BLaER1 (cell line): ENCODE measurements around the gene CFAP161.

Experiments
- H3K27ac ChIP-seq: shearing (Covaris generic); formaldehyde crosslinking; 2 replicates; pipeline ENCODE4 v1.8.1; 2022
- H3K27me3 ChIP-seq: shearing (Covaris generic); formaldehyde crosslinking; 2 replicates; pipeline ENCODE4 v1.8.1; 2022
- H3K36me3 ChIP-seq: shearing (Covaris generic); formaldehyde crosslinking; 2 replicates; pipeline ENCODE4 v1.8.1; 2022
- H3K4me1 ChIP-seq: shearing (Covaris generic); formaldehyde crosslinking; 2 replicates; pipeline ENCODE4 v1.8.1; 2022
- H3K4me2 ChIP-seq: shearing (Covaris generic); formaldehyde crosslinking; 2 replicates; pipeline ENCODE4 v1.8.1; 2022
- H3K4me3 ChIP-seq: shearing (Covaris generic); formaldehyde crosslinking; 2 replicates; pipeline ENCODE4 v1.8.1; 2022
- H3K9ac ChIP-seq: shearing (Covaris generic); formaldehyde crosslinking; 2 replicates; pipeline ENCODE4 v1.8.1; 2022
- H3K9me3 ChIP-seq: shearing (Covaris generic); formaldehyde crosslinking; 2 replicates; pipeline ENCODE4 v1.8.1; 2022
- H4K20me1 ChIP-seq: shearing (Covaris generic); formaldehyde crosslinking; 2 replicates; pipeline ENCODE4 v1.8.1; 2022
- Cebpa-rat ChIP-seq: shearing (Covaris generic); IDR thresholded peaks from 2 replicates; pipeline ENCODE4 v1.8.1; 2022

CFAP161 gene

DNA sequence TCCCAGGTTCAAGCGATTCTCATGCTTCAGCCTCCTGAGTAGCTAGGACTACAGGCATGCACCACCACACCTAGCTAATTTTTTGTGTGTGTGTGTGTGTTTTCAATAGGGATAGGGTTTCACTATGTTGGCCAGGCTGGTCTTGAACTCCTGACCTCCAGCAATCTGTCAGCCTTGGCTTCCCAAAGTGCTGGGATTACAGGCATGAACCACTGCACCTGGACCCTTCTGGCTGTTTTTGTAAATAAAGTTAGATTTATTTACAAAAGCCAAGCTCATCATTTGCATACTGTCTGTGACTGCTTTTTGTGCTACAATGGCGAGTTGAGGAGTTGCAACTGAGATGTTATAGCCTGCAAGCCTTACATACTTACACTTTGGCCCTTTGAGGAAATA lies 34.1 kb downstream of the CFAP161 start:
- no peak overlapping the region for H3K4me2 ChIP-seq
- no peaks in the 10 kb centered on the region for H4K20me1 ChIP-seq
- no peak overlapping the region for H3K9ac ChIP-seq
- H3K4me1 ChIP-seq = no peaks in the 10 kb centered on the region
- no peaks in the 10 kb centered on the region for H3K36me3 ChIP-seq
- no peaks in the 10 kb centered on the region for H3K27me3 ChIP-seq
- no peak overlapping the region for H3K4me3 ChIP-seq
- H3K27ac ChIP-seq = no peak overlapping the region
- TF ChIP-seq Cebpa-rat = no peak
- H3K9me3 ChIP-seq = no peaks in the 10 kb centered on the region

DNA sequence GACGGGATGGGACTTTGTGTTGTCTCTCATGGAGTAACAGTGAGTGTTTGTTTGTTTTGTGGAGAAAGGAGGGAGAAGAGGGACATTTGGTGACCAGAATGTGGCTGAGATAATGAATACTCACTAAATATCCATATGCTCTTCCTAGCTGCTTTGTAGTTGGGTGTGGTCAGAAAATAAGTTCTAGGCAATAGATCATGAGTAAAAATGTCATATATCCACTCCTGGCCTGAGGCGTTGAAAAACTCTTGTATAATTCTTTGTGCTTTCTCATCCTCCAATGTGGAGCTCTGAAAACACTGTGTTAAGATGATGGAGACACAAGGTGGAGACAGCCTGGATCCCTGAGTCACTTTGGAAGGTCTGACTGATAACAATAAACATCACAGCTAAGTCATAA lies 34.6 kb downstream of the CFAP161 start:
- H3K27ac ChIP-seq = no peak overlapping the region
- H3K27me3 ChIP-seq = no peaks in the 10 kb centered on the region
- H3K4me2 ChIP-seq = no peak overlapping the region
- TF ChIP-seq Cebpa-rat = no peak
- H3K4me1 ChIP-seq = no peaks in the 10 kb centered on the region
- no peak overlapping the region for H3K4me3 ChIP-seq
- H3K36me3 ChIP-seq = no peaks in the 10 kb centered on the region
- H3K9ac ChIP-seq = no peak overlapping the region
- no peaks in the 10 kb centered on the region for H3K9me3 ChIP-seq
- H4K20me1 ChIP-seq = no peaks in the 10 kb centered on the region

DNA sequence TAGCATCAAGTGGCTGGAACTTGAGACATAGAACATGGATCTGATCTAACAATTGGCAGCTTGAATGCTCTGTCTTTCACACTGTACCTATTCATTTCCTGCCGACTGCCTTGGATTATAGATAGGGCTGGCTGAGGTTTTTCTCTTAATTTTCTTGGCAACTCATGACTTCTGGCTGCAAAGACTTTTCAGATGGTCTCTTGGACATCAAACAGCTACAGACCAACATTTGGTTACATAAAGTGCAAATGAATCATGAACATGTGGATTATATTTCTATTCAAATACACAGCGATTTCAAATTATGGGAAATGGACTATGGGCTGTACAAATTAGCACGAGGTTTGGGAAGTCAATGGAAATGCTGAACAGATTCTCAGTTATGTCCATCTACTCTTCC lies 36.4 kb downstream of the CFAP161 start:
- H3K4me3 ChIP-seq = no peak overlapping the region
- no peak overlapping the region for H3K4me2 ChIP-seq
- no peaks in the 10 kb centered on the region for H3K36me3 ChIP-seq
- no peaks in the 10 kb centered on the region for H4K20me1 ChIP-seq
- H3K4me1 ChIP-seq = no peaks in the 10 kb centered on the region
- no peak overlapping the region for H3K9ac ChIP-seq
- TF ChIP-seq Cebpa-rat = no peak
- no peaks in the 10 kb centered on the region for H3K9me3 ChIP-seq
- H3K27ac ChIP-seq = no peak overlapping the region
- H3K27me3 ChIP-seq = no peaks in the 10 kb centered on the region

DNA sequence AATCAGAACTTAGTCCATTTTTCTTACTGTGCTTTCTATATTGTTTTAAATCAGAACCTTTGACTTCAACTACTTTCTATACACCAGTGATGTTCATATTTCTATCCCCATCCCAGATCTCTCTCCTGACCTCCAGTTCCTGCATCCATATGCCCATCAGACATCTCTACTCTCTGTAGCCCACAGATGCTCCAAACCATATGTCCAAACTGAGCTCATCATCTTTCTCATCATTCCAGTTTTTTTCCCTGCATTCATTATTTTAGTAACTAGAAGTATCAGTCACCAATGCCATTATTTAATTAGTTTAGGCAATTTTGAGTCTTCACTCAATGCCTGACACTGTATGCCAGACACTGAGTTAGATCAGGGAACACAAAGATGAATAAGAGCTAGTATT lies 37.2 kb downstream of the CFAP161 start:
- Histone ChIP-seq H3K36me3 (no peaks in the 10 kb centered on the region), H3K27me3 (no peaks in the 10 kb centered on the region), H3K27ac (no peak overlapping the region), H3K4me2 (no peak overlapping the region), H3K4me1 (no peaks in the 10 kb centered on the region), H3K9me3 (no peaks in the 10 kb centered on the region), H4K20me1 (no peaks in the 10 kb centered on the region), H3K4me3 (no peak overlapping the region), H3K9ac (no peak overlapping the region)
- TF ChIP-seq Cebpa-rat = no peak

DNA sequence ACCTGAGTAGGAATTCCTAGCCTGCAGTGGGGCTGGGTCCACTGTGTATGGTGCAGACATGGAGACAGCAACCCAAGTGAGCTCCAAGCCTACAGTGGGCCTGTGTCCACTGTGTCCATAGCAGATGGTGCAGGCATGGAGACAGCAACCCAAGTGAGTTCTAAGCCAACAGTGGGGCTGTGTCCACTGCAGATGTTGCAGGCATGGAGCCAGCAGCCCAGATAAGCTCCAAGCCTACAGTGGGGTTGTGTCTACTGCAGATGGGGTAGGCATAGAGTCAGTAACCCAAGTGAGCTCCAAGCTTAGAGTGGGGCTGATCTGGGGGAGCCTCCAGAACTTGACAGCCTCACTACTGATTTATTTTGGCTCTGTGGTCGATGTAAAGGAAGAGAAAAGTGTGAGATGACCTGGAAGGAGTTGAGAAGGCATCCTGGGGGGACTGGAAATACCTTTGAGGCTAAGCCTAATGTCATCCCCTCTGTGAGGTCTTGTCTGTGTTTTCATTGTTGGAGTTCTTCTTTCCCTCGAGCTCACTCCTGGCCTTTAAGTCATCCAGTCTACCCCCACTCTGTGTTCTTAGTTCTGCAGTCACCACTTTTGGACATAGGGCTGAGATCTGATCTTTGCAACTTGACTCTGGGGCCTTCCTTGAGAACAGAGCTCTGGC lies 40.2 kb downstream of the CFAP161 start:
- no peak overlapping the region for H3K27ac ChIP-seq
- H3K9ac ChIP-seq = no peak overlapping the region
- no peak overlapping the region for H3K4me3 ChIP-seq
- H3K36me3 ChIP-seq = no peaks in the 10 kb centered on the region
- H3K4me1 ChIP-seq = no peaks in the 10 kb centered on the region
- no peaks in the 10 kb centered on the region for H3K9me3 ChIP-seq
- no peak overlapping the region for H3K4me2 ChIP-seq
- TF ChIP-seq Cebpa-rat = no peak
- H3K27me3 ChIP-seq = no peaks in the 10 kb centered on the region
- H4K20me1 ChIP-seq = no peaks in the 10 kb centered on the region

DNA sequence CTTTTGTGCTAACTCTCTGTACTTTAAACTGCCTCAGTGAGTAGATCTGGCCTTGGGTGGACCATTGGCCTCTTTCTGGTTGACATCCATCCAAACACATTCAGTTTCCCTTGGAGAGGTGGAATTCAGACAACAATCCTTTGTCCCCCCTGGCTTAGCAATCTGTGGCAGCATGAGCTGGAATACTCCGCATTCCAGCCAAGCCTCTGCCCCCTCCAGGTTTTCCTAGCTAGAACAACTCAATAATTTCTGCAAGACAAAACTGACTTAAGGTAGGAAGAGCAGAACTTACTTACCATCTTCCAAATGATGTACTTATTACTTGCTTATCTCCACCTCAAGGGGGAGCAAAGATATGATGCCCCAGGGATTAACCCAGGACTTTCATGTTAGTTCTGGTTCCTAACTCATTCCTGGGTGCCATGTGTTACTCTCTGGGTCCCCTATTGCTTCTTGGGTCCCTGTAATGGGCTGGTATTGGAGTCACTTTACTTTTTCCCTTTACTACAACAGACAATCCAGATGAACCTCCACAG lies 40.8 kb downstream of the CFAP161 start:
- no peaks in the 10 kb centered on the region for H4K20me1 ChIP-seq
- H3K27me3 ChIP-seq = no peaks in the 10 kb centered on the region
- no peak for TF ChIP-seq Cebpa-rat
- no peak overlapping the region for H3K9ac ChIP-seq
- no peak overlapping the region for H3K4me2 ChIP-seq
- no peaks in the 10 kb centered on the region for H3K4me1 ChIP-seq
- H3K9me3 ChIP-seq = no peaks in the 10 kb centered on the region
- H3K27ac ChIP-seq = no peak overlapping the region
- H3K4me3 ChIP-seq = no peak overlapping the region
- H3K36me3 ChIP-seq = no peaks in the 10 kb centered on the region

DNA sequence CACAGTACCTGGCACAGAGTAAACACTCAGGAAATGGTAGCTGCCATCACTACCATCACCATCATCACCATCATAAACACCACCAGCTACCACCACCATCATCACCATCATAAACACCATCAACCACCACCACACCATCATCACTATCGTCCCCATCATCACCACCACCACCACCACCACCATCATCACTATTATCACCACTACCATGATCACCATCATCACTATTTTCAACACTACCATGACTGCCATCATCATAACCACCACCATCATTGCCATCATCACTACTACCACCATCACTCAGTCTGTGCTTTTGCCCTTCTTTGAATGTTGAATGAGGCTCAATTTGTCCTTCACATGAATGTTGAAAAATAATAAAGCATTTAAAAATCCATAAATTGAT lies 41.4 kb downstream of the CFAP161 start:
- no peaks in the 10 kb centered on the region for H4K20me1 ChIP-seq
- no peaks in the 10 kb centered on the region for H3K4me1 ChIP-seq
- no peaks in the 10 kb centered on the region for H3K27me3 ChIP-seq
- no peak for TF ChIP-seq Cebpa-rat
- no peak overlapping the region for H3K27ac ChIP-seq
- H3K9me3 ChIP-seq = no peaks in the 10 kb centered on the region
- no peak overlapping the region for H3K4me2 ChIP-seq
- H3K9ac ChIP-seq = no peak overlapping the region
- H3K4me3 ChIP-seq = no peak overlapping the region
- H3K36me3 ChIP-seq = no peaks in the 10 kb centered on the region

DNA sequence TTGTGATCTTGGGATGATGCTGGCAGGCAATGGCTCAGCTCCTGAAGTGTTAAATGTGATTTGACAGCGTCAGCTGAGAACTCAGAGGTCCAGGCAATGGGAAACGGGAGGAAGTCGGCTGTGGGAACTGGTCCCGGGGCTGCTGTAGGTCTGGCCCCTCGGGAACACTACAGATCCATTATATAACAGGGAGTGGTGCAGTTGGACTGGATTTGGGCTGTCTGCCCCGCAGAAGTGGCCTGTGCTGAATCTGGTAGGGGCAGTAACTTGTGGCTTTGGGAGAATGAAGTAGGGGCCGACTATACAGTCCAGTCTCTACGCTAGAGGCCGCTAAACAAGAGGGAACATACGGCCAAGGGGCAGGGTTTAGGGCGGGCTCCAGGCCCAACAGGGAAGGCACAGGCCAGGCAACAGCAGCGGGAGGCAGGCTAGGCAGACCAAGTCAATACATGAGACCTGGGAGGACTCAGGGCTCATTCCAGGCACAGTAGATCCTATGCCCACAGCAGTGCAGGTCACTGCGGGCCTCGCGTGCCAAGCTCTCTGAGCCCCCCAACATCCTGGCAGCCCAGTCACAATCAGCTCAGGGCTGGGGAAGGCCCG lies 42.3 kb downstream of the CFAP161 start:
- no peak for TF ChIP-seq Cebpa-rat
- no peak overlapping the region for H3K4me3 ChIP-seq
- no peaks in the 10 kb centered on the region for H4K20me1 ChIP-seq
- no peaks in the 10 kb centered on the region for H3K36me3 ChIP-seq
- no peak overlapping the region for H3K4me2 ChIP-seq
- no peaks in the 10 kb centered on the region for H3K27me3 ChIP-seq
- H3K4me1 ChIP-seq = no peaks in the 10 kb centered on the region
- H3K9me3 ChIP-seq = no peaks in the 10 kb centered on the region
- H3K9ac ChIP-seq = no peak overlapping the region
- H3K27ac ChIP-seq = no peak overlapping the region

DNA sequence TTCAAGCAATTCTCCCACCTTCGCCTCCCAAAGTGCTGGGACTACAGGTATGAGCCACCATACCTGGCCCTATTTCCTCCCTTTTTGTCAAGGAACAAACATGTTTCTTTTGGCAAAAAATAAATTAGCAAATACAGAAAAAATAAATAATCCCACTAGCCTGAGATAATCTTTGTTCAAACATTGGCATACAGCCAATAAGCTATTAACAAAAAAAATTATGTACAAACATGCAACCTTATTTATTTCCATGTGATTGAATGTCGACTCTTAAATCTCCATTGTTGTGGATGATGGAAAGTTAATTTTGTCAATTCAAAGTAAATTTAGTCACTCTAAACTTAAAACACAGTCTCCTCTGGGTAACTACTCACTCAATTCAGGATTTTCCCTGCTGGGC lies 44.3 kb downstream of the CFAP161 start:
- no peaks in the 10 kb centered on the region for H3K36me3 ChIP-seq
- H4K20me1 ChIP-seq = no peaks in the 10 kb centered on the region
- TF ChIP-seq Cebpa-rat = no peak
- no peak overlapping the region for H3K9ac ChIP-seq
- H3K4me1 ChIP-seq = peaks cover 4% of the 10 kb centered on the region; the same call in 1 of the 2 replicates
- no peak overlapping the region for H3K4me3 ChIP-seq
- H3K27me3 ChIP-seq = no peaks in the 10 kb centered on the region
- no peaks in the 10 kb centered on the region for H3K9me3 ChIP-seq
- no peak overlapping the region for H3K27ac ChIP-seq
- no peak overlapping the region for H3K4me2 ChIP-seq

DNA sequence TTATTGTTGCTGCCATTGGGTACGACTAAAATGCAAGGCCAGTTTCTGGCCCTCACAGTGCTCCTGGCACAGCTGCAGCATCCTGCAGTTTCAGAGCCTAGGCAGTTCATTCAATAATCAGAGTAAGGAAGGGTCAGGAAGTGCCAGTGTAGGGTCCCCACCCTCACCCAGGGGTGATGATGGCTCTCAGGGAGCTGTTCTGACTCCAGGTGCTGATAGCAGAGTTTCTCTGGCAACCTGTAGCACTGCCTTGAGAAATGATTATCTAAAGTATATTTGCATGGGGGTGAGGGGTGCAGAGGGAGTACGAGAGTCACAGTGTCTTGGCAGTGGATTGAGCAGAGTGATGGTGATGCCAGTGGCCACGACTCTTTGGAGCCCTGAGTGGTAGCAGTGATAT lies 47.1 kb downstream of the CFAP161 start:
- Histone ChIP-seq H4K20me1 (no peaks in the 10 kb centered on the region), H3K4me1 (peaks cover 4% of the 10 kb centered on the region; the same call in 1 of the 2 replicates), H3K27ac (no peak overlapping the region), H3K9me3 (no peaks in the 10 kb centered on the region), H3K4me2 (no peak overlapping the region), H3K4me3 (no peak overlapping the region), H3K27me3 (no peaks in the 10 kb centered on the region), H3K9ac (no peak overlapping the region), H3K36me3 (no peaks in the 10 kb centered on the region)
- no peak for TF ChIP-seq Cebpa-rat
